Calu3 (cell line): ENCODE results near the gene PSMD2. TPM values are rescaled to one million over a fixed set of nuclear protein-coding genes. Genes with fewer than 3 reads are reported as not detected.

Source experiments
- BruUV-seq: library from RNA; stranded (reverse); fragments of 400-500 nt; replicated peaks from 2 replicates; lab custom pipeline; 2021; lab: Mats Ljungman, UMichigan
- CTCF ChIA-PET: fragments of 300-600 bp; sonication (Branson Sonifier 250); formaldehyde crosslinking; loops from one replicate; lab custom pipeline; 2022; ENCODE audit warnings: antibody characterized with exemption; lab: Charles Lee
- DNase-seq: peaks from one replicate; pipeline ENCODE4 v3.0.0; 2022
- H3K27ac Mint-ChIP-seq: one replicate; pipeline ENCODE4 v1.8.0; 2022; ENCODE audit warnings: mixed read lengths; ENCODE audit not compliant: unreplicated experiment
- H3K27me3 Mint-ChIP-seq: one replicate; pipeline ENCODE4 v1.8.0; 2022; ENCODE audit warnings: mixed read lengths; ENCODE audit not compliant: unreplicated experiment
- H3K36me3 Mint-ChIP-seq: one replicate; pipeline ENCODE4 v1.8.0; 2022; ENCODE audit warnings: mild to moderate bottlenecking, moderate library complexity, mixed read lengths; ENCODE audit not compliant: insufficient read depth, unreplicated experiment
- H3K4me1 Mint-ChIP-seq: one replicate; pipeline ENCODE4 v1.8.0; 2022; ENCODE audit warnings: mild to moderate bottlenecking, low read depth, mixed read lengths; ENCODE audit not compliant: unreplicated experiment
- H3K4me3 Mint-ChIP-seq: one replicate; pipeline ENCODE4 v1.8.0; 2022; ENCODE audit warnings: mild to moderate bottlenecking, low read depth, moderate library complexity, mixed read lengths; ENCODE audit not compliant: unreplicated experiment
- H3K9me3 Mint-ChIP-seq: one replicate; pipeline ENCODE4 v1.8.0; 2022; ENCODE audit warnings: low read depth, mixed read lengths; ENCODE audit not compliant: unreplicated experiment
- CTCF ChIP-seq: fragments of 200-600 bp; IDR thresholded peaks from one replicate; pipeline ENCODE4 v1.8.0; 2022; ENCODE audit warnings: antibody characterized with exemption; ENCODE audit not compliant: unreplicated experiment
- intact Hi-C: fragments of 100-400 bp; cut with micrococcal nuclease; formaldehyde crosslinking; loops from one replicate; pipeline ENCODE4 v1.10.0; 2022; ENCODE audit not compliant: unreplicated experiment
- total RNA-seq: library from RNA; stranded (reverse); gene quantifications from 2 replicates; pipeline ENCODE4 v1.2.3, GENCODE V29; 2022

Gene PSMD2
- total RNA-seq, 1 experiment from 2014 or later, result 530 TPM

DNA sequence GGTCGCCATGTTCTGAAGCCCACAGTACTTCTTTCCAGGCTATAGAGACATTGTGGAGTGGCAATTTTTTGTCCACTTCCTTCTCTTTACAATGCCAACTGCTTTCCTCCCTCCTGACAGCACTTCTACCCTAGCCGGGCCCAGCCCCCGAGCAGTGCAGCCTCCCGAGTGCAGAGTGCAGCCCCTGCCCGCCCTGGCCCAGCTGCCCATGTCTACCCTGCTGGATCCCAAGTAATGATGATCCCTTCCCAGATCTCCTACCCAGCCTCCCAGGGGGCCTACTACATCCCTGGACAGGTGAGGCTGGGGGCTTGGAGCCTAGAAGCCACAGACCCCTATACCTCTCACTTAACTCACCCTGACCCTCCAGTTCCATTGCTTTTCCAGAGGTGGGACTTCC, 18.2 kb downstream of the PSMD2 start:
- intact Hi-C loops, result no loop called here
- CTCF ChIA-PET, result no interaction called here
- Mint-ChIP-seq H3K9me3 (no peaks in the 10 kb centered on the region), H3K4me1 (peaks cover 42% of the 10 kb centered on the region), H3K36me3 (peaks cover 83% of the 10 kb centered on the region), H3K27ac (peak overlapping the region; percentile 1), H3K27me3 (no peaks in the 10 kb centered on the region), H3K4me3 (peak overlapping the region; percentile 68)
- TF ChIP-seq CTCF, result no peak
- no TSS peak for BruUV-seq
- no peak for DNase-seq

- H3K9me3 Mint-ChIP-seq, result no peaks in the 10 kb centered on the region
- peak; percentile 98 for DNase-seq
- TF ChIP-seq CTCF, result no peak
- CTCF ChIA-PET, result interaction anchor here (0.5 to 0.8 kb wide), 5 partner anchors 20 to 112 kb away, joined by 3 to 4 read pairs (median 3); no protein-coding TSS in a partner anchor
- H3K36me3 Mint-ChIP-seq, result peaks cover 98% of the 10 kb centered on the region
- no peaks in the 10 kb centered on the region for H3K27me3 Mint-ChIP-seq
- peaks cover 48% of the 10 kb centered on the region for H3K4me1 Mint-ChIP-seq
- no TSS peak for BruUV-seq
- H3K27ac Mint-ChIP-seq, result peak overlapping the region; percentile 30
- peak overlapping the region; percentile 60 for H3K4me3 Mint-ChIP-seq
- intact Hi-C loops, result no loop called here
Measured at GRCh38 chr3:184320104-184320445, 21.0 kb downstream of the PSMD2 start.

GRCh38 chr3:184321666-184322065, 22.6 kb downstream of the PSMD2 start:
- H3K27me3 Mint-ChIP-seq, result no peaks in the 10 kb centered on the region
- H3K4me3 Mint-ChIP-seq, result no peak overlapping the region
- H3K4me1 Mint-ChIP-seq, result peaks cover 42% of the 10 kb centered on the region
- peak overlapping the region; percentile 4 for H3K27ac Mint-ChIP-seq
- BruUV-seq, result TSS peak; percentile 7
- intact Hi-C loops, result no loop called here
- TF ChIP-seq CTCF, result no peak
- CTCF ChIA-PET, result no interaction called here
- no peaks in the 10 kb centered on the region for H3K9me3 Mint-ChIP-seq
- DNase-seq, result no peak
- peaks cover 98% of the 10 kb centered on the region for H3K36me3 Mint-ChIP-seq

DNA sequence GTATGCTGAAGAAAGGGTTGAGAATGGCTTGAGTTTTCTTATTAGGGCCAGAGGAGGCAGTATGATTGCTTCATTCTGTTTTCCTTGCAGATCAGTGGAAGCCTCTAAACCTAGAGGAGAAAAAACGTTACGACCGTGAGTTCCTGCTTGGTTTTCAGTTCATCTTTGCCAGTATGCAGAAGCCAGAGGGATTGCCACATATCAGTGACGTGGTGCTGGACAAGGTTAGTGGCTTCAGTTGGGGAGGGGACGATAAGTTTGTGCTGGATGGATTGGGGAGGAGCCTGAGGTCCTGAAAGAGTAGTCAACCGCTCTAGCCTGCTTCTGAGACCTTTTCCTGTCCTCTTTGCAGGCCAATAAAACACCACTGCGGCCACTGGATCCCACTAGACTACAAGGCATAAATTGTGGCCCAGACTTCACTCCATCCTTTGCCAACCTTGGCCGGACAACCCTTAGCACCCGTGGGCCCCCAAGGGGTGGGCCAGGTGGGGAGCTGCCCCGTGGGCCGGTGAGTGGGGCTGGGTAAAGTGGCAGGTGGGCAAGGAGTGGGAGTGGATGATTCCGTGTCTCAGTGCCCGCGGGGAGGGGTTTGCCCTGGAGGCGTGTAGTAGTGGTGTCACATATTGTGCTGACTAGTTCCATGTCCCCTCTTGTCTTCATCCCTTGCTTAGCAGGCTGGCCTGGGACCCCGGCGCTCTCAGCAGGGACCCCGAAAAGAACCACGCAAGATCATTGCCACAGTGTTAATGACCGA, 23.9 kb downstream of the PSMD2 start:
- CTCF ChIA-PET, result no interaction called here
- no peak for DNase-seq
- intact Hi-C loops, result no loop called here
- Mint-ChIP-seq H3K4me1 (peaks cover 37% of the 10 kb centered on the region), H3K36me3 (peaks cover 98% of the 10 kb centered on the region), H3K9me3 (no peaks in the 10 kb centered on the region), H3K27me3 (no peaks in the 10 kb centered on the region), H3K27ac (peak overlapping the region; percentile 29), H3K4me3 (no peak overlapping the region)
- BruUV-seq, result no TSS peak
- TF ChIP-seq CTCF, result no peak
